ENCODE data around the gene CCDC106.
A peak's percentile ranks its signal among the peaks of the same experiment; 100 is the strongest.

The CCDC106 gene

GRCh38 chr19:55637534-55637933, 10.5 kb upstream of the CCDC106 start:
- no peak for DNase-seq

- DNase-seq, result peak; percentile 53
These were observed 9.1 kb upstream of the CCDC106 start for GRCh38 chr19:55638864-55639359.

GRCh38 chr19:55640043-55640576, 7.9 kb upstream of the CCDC106 start:
- no peak for DNase-seq

GRCh38 chr19:55640577-55641425, 7.2 kb upstream of the CCDC106 start, which contains the start of gene ZNF580:
Gene ZNF580, plus strand, starts transcription at chr19:55641002. Its CDS starts 1,507 bp downstream, at chr19:55642509.
- DNase-seq, result peak; percentile 47

- DNase-seq, result no peak
These were observed 6.4 kb upstream of the CCDC106 start for GRCh38 chr19:55641426-55642152.

GRCh38 chr19:55642153-55643002, 5.6 kb upstream of the CCDC106 start:
- DNase-seq, result no peak

GRCh38 chr19:55643003-55643886, 4.8 kb upstream of the CCDC106 start, which contains the start of gene ZNF581:
Gene ZNF581, plus strand, starts transcription at chr19:55643649. Its CDS starts 923 bp downstream, at chr19:55644572.
- DNase-seq, result peak; percentile 38

- DNase-seq, result no peak
These were observed 4.2 kb upstream of the CCDC106 start for GRCh38 chr19:55643887-55644176.

- no peak for DNase-seq
These were observed 3.7 kb upstream of the CCDC106 start for GRCh38 chr19:55644191-55644833.

- DNase-seq, result no peak
These were observed 3.0 kb upstream of the CCDC106 start for GRCh38 chr19:55644842-55645511.

GRCh38 chr19:55645512-55645881, 2.5 kb upstream of the CCDC106 start:
- DNase-seq, result no peak

- DNase-seq, result no peak
These were observed 902 bp upstream of the CCDC106 start for GRCh38 chr19:55646889-55647731.

- DNase-seq, result no peak
These were observed 714 bp downstream of the CCDC106 start for GRCh38 chr19:55648585-55649267.

GRCh38 chr19:55649268-55650125, 1.5 kb downstream of the CCDC106 start:
- no peak for DNase-seq

- DNase-seq, result no peak
These were observed 2.1 kb downstream of the CCDC106 start for GRCh38 chr19:55650126-55650557.

- no peak for DNase-seq
These were observed 2.7 kb downstream of the CCDC106 start for GRCh38 chr19:55650602-55651230.

- DNase-seq, result no peak
These were observed 3.2 kb downstream of the CCDC106 start for GRCh38 chr19:55651236-55651635.

Data from NK-92 treated with Interleukin-12 subunit alpha and Interleukin-12 subunit beta, amount 100 ng/mL, for 24 hours (cell line).